Hepatocyte (in vitro differentiated cells): Measurements from ENCODE around the gene GRK5. TPM values are rescaled to one million over a fixed set of nuclear protein-coding genes. Genes with fewer than 3 reads are reported as not detected.

Experiments
- DNase-seq: peaks from one replicate; pipeline ENCODE4 v3.0.0-alpha.2; 2016; ENCODE audit warnings: low spot score
- H2AFZ ChIP-seq: fragments of 200-600 bp; sonication (generic); 2 replicates; pipeline ENCODE4 v1.6.0; 2016; ENCODE audit warnings: antibody characterized with exemption, mild to moderate bottlenecking
- H3K27ac ChIP-seq: fragments of 200-600 bp; sonication (generic); 2 replicates; pipeline ENCODE4 v1.5.1; 2016; ENCODE audit warnings: mild to moderate bottlenecking
- H3K27me3 ChIP-seq: fragments of 200-600 bp; sonication (generic); 2 replicates; pipeline ENCODE4 v1.6.1; 2016
- H3K36me3 ChIP-seq: fragments of 200-600 bp; sonication (generic); replicated peaks from 2 replicates; pipeline ENCODE4 v1.5.1; 2016; ENCODE audit warnings: low read depth; ENCODE audit not compliant: insufficient read depth
- H3K4me1 ChIP-seq: fragments of 200-600 bp; sonication (generic); 2 replicates; pipeline ENCODE4 v1.5.1; 2016; ENCODE audit warnings: mild to moderate bottlenecking, moderate library complexity; ENCODE audit not compliant: insufficient read depth
- H3K4me2 ChIP-seq: fragments of 200-600 bp; sonication (generic); 2 replicates; pipeline ENCODE4 v1.6.0; 2016
- H3K4me3 ChIP-seq: fragments of 200-600 bp; sonication (generic); 2 replicates; pipeline ENCODE4 v1.5.1; 2016; ENCODE audit warnings: mild to moderate bottlenecking
- H3K79me2 ChIP-seq: fragments of 200-600 bp; sonication (generic); 2 replicates; pipeline ENCODE4 v1.6.0; 2017; ENCODE audit warnings: mild to moderate bottlenecking
- H3K9me2 ChIP-seq: fragments of 200-600 bp; sonication (generic); replicated peaks from 2 replicates; pipeline ENCODE4 v1.6.0; 2017; ENCODE audit warnings: mild to moderate bottlenecking; ENCODE audit not compliant: insufficient read depth
- H3K9me3 ChIP-seq: fragments of 200-600 bp; sonication (generic); 2 replicates; pipeline ENCODE4 v1.5.1; 2016; ENCODE audit warnings: low read depth, mild to moderate bottlenecking
- H4K20me1 ChIP-seq: fragments of 200-600 bp; sonication (generic); 2 replicates; pipeline ENCODE4 v1.6.0; 2016; ENCODE audit warnings: mild to moderate bottlenecking; ENCODE audit not compliant: insufficient read depth, poor library complexity, severe bottlenecking
- CTCF ChIP-seq: fragments of 200-600 bp; sonication (generic); IDR thresholded peaks from 2 replicates; pipeline ENCODE4 v1.5.1; 2016; ENCODE audit warnings: antibody characterized with exemption, mild to moderate bottlenecking; ENCODE audit not compliant: poor library complexity
- EZH2 ChIP-seq: fragments of 200-600 bp; sonication (generic); IDR thresholded peaks from 2 replicates; pipeline ENCODE4 v1.6.1; 2016; ENCODE audit warnings: antibody characterized with exemption, mild to moderate bottlenecking, borderline replicate concordance
- EZH2phosphoT487 ChIP-seq: fragments of 200-600 bp; sonication (generic); IDR thresholded peaks from one replicate; pipeline ENCODE4 v1.6.1; 2018; ENCODE audit warnings: antibody characterized with exemption, mild to moderate bottlenecking, low read depth, moderate library complexity; ENCODE audit not compliant: unreplicated experiment, severe bottlenecking
- WGBS: methylation state at CpG from one replicate; pipeline ENCODE4 v1.1.6; 2016; ENCODE audit warnings: low lambda C conversion rate; ENCODE audit errors: missing lambda C conversion rate; 5-methylcytosine and 5-hydroxymethylcytosine counted together
- polyA plus RNA-seq: library from polyadenylated mRNA; unstranded; fragments of >200 nt; fragmentation: Nextera tagmentation; extraction: Ambion mirVana; gene quantifications from 2 replicates; pipeline ENCODE4 v1.2.1, GENCODE V29; 2016
- total RNA-seq: library from RNA; depleted of rRNA; stranded (reverse); fragments of >200 nt; gene quantifications from 2 replicates; pipeline ENCODE4 v1.2.3, GENCODE V29; 2014

Gene GRK5
- total and polyA plus RNA-seq, 2 experiments from 2014 or later = 7.6 to 19.9 TPM

GRCh38 chr10:119285495-119286267 lies 78.3 kb downstream of the GRK5 start:
- no peaks in the 10 kb centered on the region for H3K27me3 ChIP-seq
- no peak for TF ChIP-seq EZH2
- TF ChIP-seq EZH2phosphoT487 = no peak
- TF ChIP-seq CTCF = no peak
- no peaks in the 10 kb centered on the region for H3K36me3 ChIP-seq
- H3K9me3 ChIP-seq = no peaks in the 10 kb centered on the region
- H4K20me1 ChIP-seq = no peaks in the 10 kb centered on the region
- peaks cover 69% of the 10 kb centered on the region for H3K79me2 ChIP-seq
- H3K9me2 ChIP-seq = no peaks in the 10 kb centered on the region
- H2AFZ ChIP-seq = no peak overlapping the region
- no peak overlapping the region for H3K4me2 ChIP-seq
- H3K4me3 ChIP-seq = no peak overlapping the region
- WGBS = 83% methylated on average over 9 of the region's 9 CpGs
- no peak overlapping the region for H3K27ac ChIP-seq
- H3K4me1 ChIP-seq = peaks cover 28% of the 10 kb centered on the region
- DNase-seq = no peak

DNA sequence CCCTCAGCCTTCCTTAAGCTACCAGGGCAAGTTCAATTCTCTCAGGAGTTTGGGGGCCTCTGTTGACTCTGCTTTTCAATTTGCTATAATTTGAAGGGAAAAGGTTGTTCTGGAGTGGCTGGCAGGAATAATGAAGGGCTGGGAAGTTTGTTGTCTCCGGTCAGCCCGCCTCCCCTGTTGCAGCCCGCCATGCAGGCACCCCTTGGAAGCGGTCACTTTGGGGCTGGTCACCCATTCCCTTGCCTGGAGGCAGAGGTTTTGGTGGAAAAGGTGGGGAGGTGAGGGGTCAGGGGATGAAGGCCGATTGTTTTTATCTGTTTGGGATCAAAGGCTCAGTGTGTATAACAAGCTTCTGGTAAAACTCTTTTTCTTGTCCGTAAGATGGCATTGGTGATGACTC lies 79.1 kb downstream of the GRK5 start:
- H3K4me2 ChIP-seq = no peak overlapping the region
- H3K9me3 ChIP-seq = no peaks in the 10 kb centered on the region
- no peak for DNase-seq
- H3K9me2 ChIP-seq = no peaks in the 10 kb centered on the region
- TF ChIP-seq CTCF = no peak
- no peak for TF ChIP-seq EZH2phosphoT487
- TF ChIP-seq EZH2 = no peak
- no peak overlapping the region for H3K4me3 ChIP-seq
- no peaks in the 10 kb centered on the region for H3K36me3 ChIP-seq
- no peak overlapping the region for H3K27ac ChIP-seq
- H2AFZ ChIP-seq = no peak overlapping the region
- H3K79me2 ChIP-seq = peaks cover 66% of the 10 kb centered on the region
- no peaks in the 10 kb centered on the region for H4K20me1 ChIP-seq
- no peaks in the 10 kb centered on the region for H3K27me3 ChIP-seq
- H3K4me1 ChIP-seq = peaks cover 23% of the 10 kb centered on the region
- 81% methylated on average over 6 of the region's 6 CpGs for WGBS

DNA sequence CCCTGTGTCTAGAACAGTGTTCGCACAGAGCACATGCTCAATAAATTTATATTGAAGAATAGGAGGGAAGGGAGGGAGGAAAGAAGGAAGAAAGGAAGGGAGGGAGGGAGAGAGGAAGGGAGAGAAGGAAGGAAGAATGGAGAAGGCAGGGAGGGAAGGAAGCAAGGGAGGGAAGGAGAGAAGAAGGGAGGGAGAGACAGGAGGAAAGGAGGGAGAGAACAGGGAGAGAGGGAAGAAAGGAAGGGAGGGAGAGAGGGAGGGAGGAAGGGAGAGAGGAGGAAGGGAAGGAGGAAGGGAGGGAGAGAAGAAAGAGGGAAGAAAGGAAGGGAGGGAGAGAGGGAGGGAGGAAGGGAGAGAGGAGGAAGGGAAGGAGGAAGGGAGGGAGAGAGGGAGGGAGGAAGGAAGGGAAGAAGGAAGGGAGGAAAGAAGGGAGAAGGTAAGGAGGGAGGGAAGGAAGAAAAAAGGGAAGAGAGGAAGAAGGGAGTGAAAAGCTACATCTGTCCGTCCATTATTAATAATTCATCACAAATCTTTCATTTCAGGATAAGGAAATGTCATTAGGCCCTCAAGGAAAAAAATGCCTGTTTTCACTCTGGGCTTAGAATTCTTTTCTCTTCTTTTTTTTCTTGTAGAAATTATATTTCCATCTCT lies 79.7 kb downstream of the GRK5 start:
- TF ChIP-seq CTCF = no peak
- H3K4me3 ChIP-seq = no peak overlapping the region
- no peak overlapping the region for H3K4me2 ChIP-seq
- H3K36me3 ChIP-seq = no peaks in the 10 kb centered on the region
- H3K4me1 ChIP-seq = peaks cover 20% of the 10 kb centered on the region
- H3K27ac ChIP-seq = no peak overlapping the region
- no peaks in the 10 kb centered on the region for H3K27me3 ChIP-seq
- peaks cover 60% of the 10 kb centered on the region for H3K79me2 ChIP-seq
- H2AFZ ChIP-seq = no peak overlapping the region
- no peaks in the 10 kb centered on the region for H4K20me1 ChIP-seq
- DNase-seq = no peak
- no peaks in the 10 kb centered on the region for H3K9me3 ChIP-seq
- no peaks in the 10 kb centered on the region for H3K9me2 ChIP-seq
- WGBS = 100% methylated on average over 2 of the region's 2 CpGs
